ENCODE results near the gene DTWD2. TPM values are rescaled to one million over a fixed set of nuclear protein-coding genes. Genes with fewer than 3 reads are reported as not detected.

The DTWD2 gene, protein sequence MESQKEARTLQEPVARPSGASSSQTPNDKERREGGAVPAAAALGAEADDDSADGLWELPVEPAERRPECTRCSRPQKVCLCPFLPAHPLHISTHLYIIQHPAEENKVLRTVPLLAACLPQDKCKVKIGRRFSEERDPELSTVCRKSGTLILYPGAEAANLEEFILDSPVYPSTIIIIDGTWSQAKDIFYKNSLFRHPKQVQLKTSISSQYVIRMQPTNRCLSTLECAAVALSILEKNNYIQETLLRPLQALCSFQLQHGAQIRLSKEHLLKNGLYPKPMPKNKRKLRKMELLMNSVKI
- total RNA-seq, result 1 to 10 TPM; 2.6 to 3.7 TPM

DNA sequence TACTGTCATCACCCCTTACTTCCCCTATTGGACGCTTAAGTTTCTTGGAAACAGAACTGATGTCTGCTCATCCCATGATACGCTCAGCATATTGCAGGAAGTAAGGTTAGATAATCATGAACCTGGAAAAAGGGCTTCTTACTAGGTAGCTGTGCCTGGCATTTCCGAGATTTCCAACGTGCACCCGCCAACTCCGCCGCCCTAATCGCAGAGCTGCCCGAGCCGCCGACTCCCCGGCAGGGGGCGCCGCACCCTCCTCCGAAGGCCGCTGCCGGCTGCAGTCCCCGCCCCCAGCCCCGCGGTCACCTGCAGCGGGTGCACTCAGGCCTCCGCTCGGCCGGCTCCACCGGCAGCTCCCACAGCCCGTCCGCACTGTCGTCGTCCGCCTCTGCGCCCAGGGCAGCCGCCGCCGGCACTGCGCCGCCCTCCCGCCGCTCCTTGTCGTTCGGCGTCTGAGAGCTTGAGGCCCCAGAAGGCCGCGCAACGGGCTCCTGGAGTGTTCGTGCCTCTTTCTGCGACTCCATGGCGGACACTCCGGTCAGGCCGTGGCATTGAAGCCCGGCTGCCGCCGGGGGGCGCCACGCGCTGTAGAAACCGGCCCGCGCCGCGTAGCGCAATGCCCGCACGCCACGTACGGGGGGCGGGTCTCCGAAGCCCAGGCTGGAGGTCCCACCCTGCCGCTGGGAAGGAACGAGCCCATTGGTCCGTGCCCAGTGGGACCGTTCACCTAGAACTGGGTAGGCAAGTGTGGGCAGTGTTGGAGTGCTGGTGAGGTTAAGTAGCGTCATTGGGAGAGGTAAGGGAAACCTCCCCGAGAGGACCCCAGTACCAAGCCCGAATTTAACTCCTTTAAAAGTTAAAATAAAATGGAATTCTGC lies at the start of gene DTWD2:
Gene DTWD2 (minus strand): TSS at position 560 of the 878 bp plus-strand sequence. CDS start 36 bp downstream, at position 524.
- DNase-seq, result peak; percentile 98
- Mint-ChIP-seq H3K27ac (peak within 1 kb of the TSS; percentile 70), H3K9me3 (no peaks in the 10 kb centered on the region), H3K27me3 (no peaks in the 10 kb centered on the region), H3K4me1 (peaks cover 12% of the 10 kb centered on the region), H3K4me3 (peak within 1 kb of the TSS; percentile 78), H3K36me3 (no peaks in the 10 kb centered on the region)
- POLR2A ChIA-PET, result interaction anchor here (0.6 to 1.2 kb wide), 7 partner anchors 10 to 464 kb away, joined by 3 to 7 read pairs (median 3); partner anchors contain the start of genes DMXL1 and HSD17B4
- ATAC-seq (ENCODE audit: low read depth), result peak; percentile 95

DNA sequence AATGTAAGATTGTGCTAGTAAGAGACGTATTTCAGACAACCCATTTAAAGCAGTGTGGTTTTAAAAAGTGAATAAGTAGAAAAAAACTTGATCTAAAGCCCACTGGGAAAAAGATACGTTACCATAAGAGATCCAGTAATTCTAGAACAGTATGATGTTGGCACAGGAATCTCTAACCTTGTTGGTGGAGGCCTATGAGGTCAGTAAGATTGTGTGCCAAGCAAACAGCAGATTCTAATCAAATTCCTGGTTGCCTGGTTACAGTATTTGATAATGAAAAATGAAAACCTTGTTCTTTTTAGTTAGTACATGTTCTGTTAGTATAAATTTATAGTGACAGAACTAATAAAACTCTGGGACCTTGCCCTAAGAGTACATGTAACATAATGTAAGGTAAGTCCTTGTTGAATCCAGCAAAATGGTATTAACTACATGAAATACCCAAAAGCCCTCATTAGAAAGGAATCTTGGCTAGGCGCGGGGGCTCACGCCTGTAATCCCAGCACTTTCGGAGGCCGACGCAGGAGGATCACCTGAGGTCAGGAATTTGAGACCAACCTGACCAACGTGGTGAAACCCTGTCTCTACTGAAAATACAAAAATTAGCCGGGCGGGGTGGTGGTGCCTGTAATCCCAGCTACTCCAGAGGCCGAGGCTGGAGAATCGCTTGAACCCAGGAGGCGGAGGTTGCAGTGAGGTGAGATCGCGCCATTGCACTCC lies 49.3 kb upstream of the DTWD2 start:
- no peak overlapping the region for H3K27ac Mint-ChIP-seq
- no peak for DNase-seq
- POLR2A ChIA-PET, result no interaction called here

DNA sequence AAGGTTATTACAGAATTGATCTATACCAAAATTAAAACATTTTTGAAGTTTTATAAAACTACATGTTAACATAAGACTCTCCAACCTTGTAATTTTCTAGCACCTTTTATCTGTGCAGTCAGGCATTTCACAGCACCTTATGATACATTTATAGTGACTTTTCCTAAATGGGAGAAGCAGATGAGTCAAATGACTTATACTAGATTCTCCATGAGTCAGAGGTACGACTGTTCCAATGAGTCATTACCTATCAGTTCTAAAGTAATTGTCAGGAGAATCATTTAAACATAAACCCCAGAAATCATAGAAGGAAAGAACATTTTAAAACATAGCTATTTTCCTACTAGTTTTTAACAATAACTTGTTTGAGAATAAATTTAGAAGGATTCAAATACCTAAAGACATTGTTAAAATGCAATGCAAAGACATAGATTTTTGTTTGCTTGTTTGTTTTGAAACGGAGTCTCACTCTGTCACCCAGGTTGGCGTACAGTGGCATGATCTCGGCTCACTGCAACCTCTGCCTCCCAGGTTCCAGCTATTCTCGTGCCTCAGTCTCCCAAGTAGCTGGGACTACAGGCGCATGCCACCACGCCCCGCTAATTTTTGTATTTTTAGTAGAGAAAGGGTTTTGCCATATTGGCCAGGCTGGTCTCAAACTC lies 47.9 kb upstream of the DTWD2 start:
- POLR2A ChIA-PET, result no interaction called here
- Mint-ChIP-seq H3K27ac (no peak overlapping the region), H3K4me1 (peaks cover 11% of the 10 kb centered on the region), H3K4me3 (no peak overlapping the region), H3K36me3 (peaks cover 4% of the 10 kb centered on the region), H3K27me3 (no peaks in the 10 kb centered on the region), H3K9me3 (no peaks in the 10 kb centered on the region)
- DNase-seq (no peak), ATAC-seq (ENCODE audit: low read depth) (no peak)

More for the DNA sequence above, 49.3 kb upstream of the DTWD2 start:
- no peak overlapping the region for H3K4me3 Mint-ChIP-seq
- ATAC-seq (ENCODE audit: low read depth), result no peak
- no peaks in the 10 kb centered on the region for H3K36me3 Mint-ChIP-seq
- H3K4me1 Mint-ChIP-seq, result peaks cover 3% of the 10 kb centered on the region
- no peaks in the 10 kb centered on the region for H3K27me3 Mint-ChIP-seq
- no peaks in the 10 kb centered on the region for H3K9me3 Mint-ChIP-seq

DNA sequence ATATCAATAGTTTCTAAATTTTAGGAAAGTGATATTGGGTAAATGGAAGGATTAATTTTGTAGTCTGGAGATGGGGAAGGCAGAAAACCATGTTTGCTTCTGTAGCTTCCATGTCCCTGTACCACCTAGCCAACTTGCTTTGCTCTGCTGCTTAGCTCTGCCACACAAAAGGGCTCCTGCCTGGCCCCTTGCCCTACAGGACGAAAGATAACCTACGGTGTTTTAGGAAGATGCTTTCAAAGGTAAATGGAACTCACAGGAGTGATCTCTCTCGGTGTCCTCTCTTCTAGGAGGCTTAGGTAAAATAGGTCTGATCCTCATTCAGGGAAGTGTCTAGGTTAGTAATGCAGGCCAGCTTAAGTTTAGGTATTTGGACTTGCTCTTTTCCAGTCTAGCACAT lies 44.8 kb upstream of the DTWD2 start:
- peaks cover 7% of the 10 kb centered on the region for H3K36me3 Mint-ChIP-seq
- peaks cover 17% of the 10 kb centered on the region for H3K4me1 Mint-ChIP-seq
- ATAC-seq (ENCODE audit: low read depth) (no peak), DNase-seq (no peak)
- no peak overlapping the region for H3K4me3 Mint-ChIP-seq
- POLR2A ChIA-PET, result interaction anchor here (2.9 kb wide), 1 partner anchor 38 kb away, joined by 11 read pairs; the partner anchor contains the start of gene DMXL1
- no peak overlapping the region for H3K27ac Mint-ChIP-seq
- H3K27me3 Mint-ChIP-seq, result no peaks in the 10 kb centered on the region
- H3K9me3 Mint-ChIP-seq, result no peaks in the 10 kb centered on the region

DNA sequence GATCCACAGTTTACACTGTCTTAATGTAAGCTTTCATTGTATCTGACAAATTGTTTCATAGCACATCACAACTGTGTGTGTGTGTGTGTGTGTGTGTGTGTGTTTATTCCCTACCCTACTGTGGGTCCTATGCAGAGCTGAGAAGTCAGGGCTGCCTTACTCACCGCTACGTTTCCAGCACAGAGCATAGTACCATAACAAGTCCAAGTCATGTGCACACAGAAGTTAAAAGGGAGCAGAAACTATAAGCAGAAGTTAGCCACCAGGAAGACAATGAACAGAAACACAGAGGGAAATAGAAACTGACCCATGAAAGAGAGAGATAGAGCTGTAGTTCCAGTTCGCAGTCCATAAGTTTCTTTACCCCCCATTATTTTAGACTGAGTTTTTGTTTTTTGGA lies 44.3 kb upstream of the DTWD2 start:
- Mint-ChIP-seq H3K36me3 (peaks cover 8% of the 10 kb centered on the region), H3K4me3 (no peak overlapping the region), H3K9me3 (no peaks in the 10 kb centered on the region), H3K4me1 (peaks cover 17% of the 10 kb centered on the region), H3K27ac (no peak overlapping the region), H3K27me3 (no peaks in the 10 kb centered on the region)
- POLR2A ChIA-PET, result interaction anchor here (2.9 kb wide), 1 partner anchor 38 kb away, joined by 11 read pairs; the partner anchor contains the start of gene DMXL1
- ATAC-seq (ENCODE audit: low read depth) (no peak), DNase-seq (no peak)

DNA sequence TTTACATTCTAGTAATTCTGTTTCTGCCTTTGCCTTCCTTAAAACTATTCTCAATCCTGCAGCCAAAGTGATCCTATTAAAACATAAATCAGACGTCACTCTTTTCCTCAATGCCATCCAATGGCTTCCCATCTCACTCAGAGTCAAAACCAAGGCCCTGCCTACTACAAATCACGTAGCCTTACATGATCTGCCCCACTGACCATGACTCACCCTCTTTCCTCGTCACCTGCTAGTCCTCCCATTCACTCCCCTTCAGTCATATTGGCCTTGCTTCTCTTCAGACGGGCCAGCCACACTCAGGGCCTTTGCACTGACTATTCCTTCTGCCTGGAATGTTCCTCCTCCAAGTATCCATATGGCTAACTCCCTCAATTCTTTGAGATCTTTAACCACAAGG lies 43.6 kb upstream of the DTWD2 start:
- ATAC-seq (ENCODE audit: low read depth) (no peak), DNase-seq (no peak)
- H3K4me1 Mint-ChIP-seq, result peaks cover 17% of the 10 kb centered on the region
- no peaks in the 10 kb centered on the region for H3K27me3 Mint-ChIP-seq
- POLR2A ChIA-PET, result interaction anchor here (2.9 kb wide), 1 partner anchor 39 kb away, joined by 11 read pairs; the partner anchor contains the start of gene DMXL1
- peaks cover 8% of the 10 kb centered on the region for H3K36me3 Mint-ChIP-seq
- H3K4me3 Mint-ChIP-seq, result peak overlapping the region; percentile 49
- peak overlapping the region; percentile 80 for H3K27ac Mint-ChIP-seq
- no peaks in the 10 kb centered on the region for H3K9me3 Mint-ChIP-seq

DNA sequence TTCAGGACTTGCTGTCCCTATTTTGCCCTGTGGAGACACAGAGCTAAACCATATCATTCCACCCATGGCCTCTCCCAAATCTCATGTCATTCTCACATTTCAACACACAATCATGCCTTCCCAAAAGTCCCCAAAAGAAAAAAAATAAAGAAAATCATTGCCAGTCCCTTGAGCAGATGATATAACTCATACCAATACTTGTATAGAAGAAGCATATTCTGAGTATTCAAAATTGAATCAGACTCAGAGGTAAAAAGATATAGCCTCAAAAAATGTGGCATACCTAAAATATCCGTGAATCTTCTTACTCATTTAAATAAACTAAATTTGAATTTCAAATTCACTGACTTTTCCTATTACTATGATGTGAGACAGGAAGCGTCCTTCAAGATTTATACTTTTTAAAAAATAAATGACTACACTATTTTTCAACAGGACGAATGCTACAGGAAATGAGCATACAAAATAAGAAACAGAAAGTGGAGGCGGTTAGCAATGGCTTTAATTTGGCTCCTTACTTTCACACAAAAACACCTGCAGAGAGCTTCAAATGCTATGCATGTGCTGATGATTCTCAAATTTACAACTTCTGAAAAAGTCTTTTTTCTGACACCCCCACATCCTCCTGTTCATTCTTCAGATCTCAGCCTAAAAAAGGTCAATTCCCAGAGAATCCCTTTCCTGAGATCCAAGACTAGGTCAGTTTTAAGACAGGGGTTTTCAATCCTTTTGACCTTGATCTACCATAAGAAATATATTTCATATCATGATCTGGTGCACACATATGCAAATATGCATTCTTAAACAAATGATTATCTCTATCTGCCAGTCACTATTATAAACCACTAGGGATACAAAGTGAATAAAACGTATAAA lies 42.9 kb upstream of the DTWD2 start:
- Mint-ChIP-seq H3K36me3 (peaks cover 8% of the 10 kb centered on the region), H3K27ac (peak overlapping the region; percentile 80), H3K9me3 (no peaks in the 10 kb centered on the region), H3K4me3 (peak overlapping the region; percentile 49), H3K27me3 (no peaks in the 10 kb centered on the region), H3K4me1 (peaks cover 17% of the 10 kb centered on the region)
- DNase-seq (no peak), ATAC-seq (ENCODE audit: low read depth) (peak; percentile 84)
- POLR2A ChIA-PET, result interaction anchor here (1.1 to 2.9 kb wide), 2 partner anchors 39 to 277 kb away, joined by 8 to 11 read pairs; partner anchors contain the start of gene DMXL1

DNA sequence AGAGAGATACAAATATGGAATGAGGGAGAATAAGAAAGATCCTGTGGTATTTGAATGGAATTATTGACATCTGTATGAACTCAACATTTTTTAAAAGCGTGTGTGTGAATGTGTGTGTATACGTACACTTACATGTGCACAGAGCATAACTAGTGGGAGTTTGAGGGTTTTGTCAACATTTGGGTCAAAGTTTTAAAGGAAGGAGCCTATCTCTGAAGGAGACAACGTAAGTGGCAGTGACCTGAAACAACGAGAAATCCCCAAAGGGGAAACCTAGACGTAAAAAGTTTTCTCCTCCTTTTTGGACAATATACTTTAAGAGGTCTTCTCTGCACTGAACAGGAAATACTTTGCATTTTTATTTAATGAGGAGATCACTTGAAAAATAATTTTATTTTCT lies 40.2 kb upstream of the DTWD2 start:
- Mint-ChIP-seq H3K4me1 (peaks cover 14% of the 10 kb centered on the region), H3K4me3 (no peak overlapping the region), H3K27me3 (no peaks in the 10 kb centered on the region), H3K27ac (no peak overlapping the region), H3K9me3 (peaks cover 4% of the 10 kb centered on the region), H3K36me3 (peaks cover 10% of the 10 kb centered on the region)
- POLR2A ChIA-PET, result no interaction called here
- DNase-seq (no peak), ATAC-seq (ENCODE audit: low read depth) (no peak)

DNA sequence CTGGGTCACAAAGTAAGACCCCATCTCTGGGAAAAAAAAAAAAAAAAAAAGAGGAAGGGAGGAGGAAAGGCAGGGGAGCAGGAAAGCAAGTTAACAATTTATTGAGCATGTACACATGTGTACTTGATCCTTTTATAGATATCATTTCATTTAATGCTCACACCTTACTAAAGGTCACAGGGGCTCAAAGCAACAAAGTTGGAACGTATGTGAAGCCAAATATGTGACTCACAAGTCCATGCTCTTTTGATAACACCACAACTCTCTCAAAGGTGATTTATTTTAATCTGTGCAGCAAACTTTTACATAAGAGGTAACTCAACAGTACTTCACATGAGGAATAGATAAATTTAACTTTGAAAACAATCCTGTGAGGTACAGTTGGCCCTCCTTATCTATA lies 34.4 kb upstream of the DTWD2 start:
- H3K9me3 Mint-ChIP-seq, result peaks cover 4% of the 10 kb centered on the region
- POLR2A ChIA-PET, result interaction anchor here (1.6 kb wide), 1 partner anchor 245 kb away, joined by 5 read pairs; no protein-coding TSS in a partner anchor
- no peak overlapping the region for H3K27ac Mint-ChIP-seq
- DNase-seq, result no peak
- H3K4me3 Mint-ChIP-seq, result no peak overlapping the region
- H3K36me3 Mint-ChIP-seq, result peaks cover 2% of the 10 kb centered on the region
- ATAC-seq (ENCODE audit: low read depth), result no peak
- H3K4me1 Mint-ChIP-seq, result peaks cover 3% of the 10 kb centered on the region
- H3K27me3 Mint-ChIP-seq, result no peaks in the 10 kb centered on the region

DNA sequence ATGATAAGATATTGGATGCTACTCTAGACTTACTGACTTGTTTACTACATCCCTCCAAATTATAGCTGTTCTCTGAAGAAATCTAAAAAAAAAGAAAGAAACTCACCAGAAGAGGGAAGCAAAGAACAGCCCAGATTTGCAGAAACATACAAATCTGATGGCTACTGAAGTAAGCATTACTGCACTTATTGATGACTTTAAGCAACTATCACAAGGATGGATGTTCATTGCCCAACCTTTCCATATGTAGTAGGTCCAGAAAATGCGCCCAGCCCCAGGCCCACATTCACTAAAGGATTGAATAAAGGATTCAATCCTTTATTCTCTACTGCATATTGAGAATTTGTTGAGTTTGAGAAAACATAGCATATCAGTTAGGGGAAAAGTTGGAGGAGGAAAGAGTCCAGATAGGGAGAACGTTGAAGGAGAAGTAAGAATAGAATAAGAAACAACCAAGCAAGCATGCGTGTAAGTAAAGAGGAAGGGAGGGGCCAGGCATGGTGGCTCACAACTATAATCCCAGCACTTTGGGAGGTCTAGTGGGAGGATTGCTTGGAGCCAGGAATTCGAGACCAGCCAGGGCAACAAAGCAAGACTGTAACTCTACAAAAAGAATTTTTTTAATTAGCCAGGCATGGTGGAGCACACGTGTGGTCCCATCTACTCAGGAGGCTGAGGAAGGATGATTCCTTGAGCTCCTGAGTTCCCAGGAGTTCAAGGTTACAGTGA lies 33.8 kb upstream of the DTWD2 start:
- peaks cover 4% of the 10 kb centered on the region for H3K9me3 Mint-ChIP-seq
- H3K36me3 Mint-ChIP-seq, result peaks cover 2% of the 10 kb centered on the region
- no peak overlapping the region for H3K4me3 Mint-ChIP-seq
- H3K27ac Mint-ChIP-seq, result no peak overlapping the region
- POLR2A ChIA-PET, result interaction anchor here (1.6 kb wide), 1 partner anchor 246 kb away, joined by 5 read pairs; no protein-coding TSS in a partner anchor
- peak; percentile 54 for ATAC-seq (ENCODE audit: low read depth)
- DNase-seq, result no peak
- H3K4me1 Mint-ChIP-seq, result peaks cover 3% of the 10 kb centered on the region
- no peaks in the 10 kb centered on the region for H3K27me3 Mint-ChIP-seq

DNA sequence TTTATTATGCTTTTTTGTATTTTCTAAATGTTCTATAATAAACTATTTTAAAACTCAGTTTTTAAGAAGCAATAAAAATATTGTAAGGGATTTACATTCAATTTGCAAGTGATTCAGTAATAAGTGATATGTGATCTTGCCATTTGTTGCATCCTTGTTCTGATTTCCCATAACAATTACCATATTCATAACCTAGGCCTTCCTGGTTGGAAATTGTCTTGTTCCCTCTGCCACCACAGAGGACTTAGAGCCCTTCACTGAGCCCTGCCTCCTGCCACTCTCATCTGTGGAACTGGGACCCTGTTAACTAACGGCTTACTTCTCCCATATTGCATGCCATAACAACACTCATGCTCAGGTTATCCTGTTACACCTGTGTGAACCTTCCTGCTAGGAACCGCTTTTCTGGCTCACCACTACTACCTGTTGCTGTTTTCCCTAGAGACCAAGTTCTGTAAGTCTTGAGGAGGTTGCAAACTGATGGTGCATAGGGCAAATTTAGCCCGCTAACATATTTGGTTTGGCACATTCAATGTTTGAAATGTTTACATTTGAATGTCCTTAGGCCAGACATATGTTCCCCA lies 32.9 kb upstream of the DTWD2 start:
- Mint-ChIP-seq H3K9me3 (peaks cover 4% of the 10 kb centered on the region), H3K4me1 (peaks cover 3% of the 10 kb centered on the region), H3K4me3 (no peak overlapping the region), H3K36me3 (peaks cover 2% of the 10 kb centered on the region), H3K27me3 (peaks cover under 1% of the 10 kb centered on the region), H3K27ac (no peak overlapping the region)
- POLR2A ChIA-PET, result interaction anchor here (1.6 to 1.7 kb wide), 2 partner anchors 247 to 391 kb away, joined by 3 to 5 read pairs; no protein-coding TSS in a partner anchor
- DNase-seq (no peak), ATAC-seq (ENCODE audit: low read depth) (no peak)
